SW 1271 (cell line): ENCODE measurements around the gene MTRFR.

Experiments used
- DNase-seq, 2 experiments: peaks; one replicate each; lab custom pipeline; 2025; lab: John Stamatoyannopoulos, UW

The MTRFR gene

DNA sequence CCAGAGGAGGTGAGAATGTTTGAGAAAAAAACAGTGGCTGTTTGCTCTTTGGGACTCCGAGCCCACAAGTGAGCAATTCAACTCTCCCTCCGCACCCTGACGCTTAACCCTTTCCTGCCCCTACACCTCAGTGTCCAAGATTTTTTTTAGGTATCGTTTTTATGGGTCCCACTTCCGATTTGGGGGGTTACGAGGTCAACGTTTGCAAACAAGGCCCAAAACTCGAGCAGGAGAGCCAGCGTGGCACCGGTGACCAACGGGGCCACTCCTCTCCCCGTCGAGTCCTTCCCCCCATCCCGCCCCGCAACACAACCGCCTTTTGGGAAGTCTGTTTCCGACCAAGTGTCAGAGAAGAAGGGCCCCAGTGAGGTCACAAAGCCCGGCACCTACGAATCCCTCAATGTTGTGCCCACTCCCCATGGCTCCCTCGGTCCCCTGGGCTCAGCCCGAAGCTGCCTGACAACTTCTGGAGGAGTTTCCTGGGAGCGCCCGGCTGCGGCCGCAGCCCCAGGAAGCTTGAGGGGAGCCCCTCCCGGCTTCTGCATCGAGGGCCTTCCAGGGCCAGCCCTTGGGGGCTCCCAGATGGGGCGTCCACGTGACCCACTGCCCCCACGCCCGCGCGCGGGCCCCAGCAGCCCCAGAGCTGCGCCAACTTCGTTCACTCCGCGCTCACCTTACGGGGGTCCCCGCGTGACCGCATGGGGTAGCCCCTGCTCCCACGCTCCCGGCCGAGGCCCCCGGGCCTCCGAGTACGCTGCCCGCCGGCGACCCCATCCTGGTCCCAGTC, 37.2 kb downstream of the MTRFR start:
- DNase-seq: no peak

DNA sequence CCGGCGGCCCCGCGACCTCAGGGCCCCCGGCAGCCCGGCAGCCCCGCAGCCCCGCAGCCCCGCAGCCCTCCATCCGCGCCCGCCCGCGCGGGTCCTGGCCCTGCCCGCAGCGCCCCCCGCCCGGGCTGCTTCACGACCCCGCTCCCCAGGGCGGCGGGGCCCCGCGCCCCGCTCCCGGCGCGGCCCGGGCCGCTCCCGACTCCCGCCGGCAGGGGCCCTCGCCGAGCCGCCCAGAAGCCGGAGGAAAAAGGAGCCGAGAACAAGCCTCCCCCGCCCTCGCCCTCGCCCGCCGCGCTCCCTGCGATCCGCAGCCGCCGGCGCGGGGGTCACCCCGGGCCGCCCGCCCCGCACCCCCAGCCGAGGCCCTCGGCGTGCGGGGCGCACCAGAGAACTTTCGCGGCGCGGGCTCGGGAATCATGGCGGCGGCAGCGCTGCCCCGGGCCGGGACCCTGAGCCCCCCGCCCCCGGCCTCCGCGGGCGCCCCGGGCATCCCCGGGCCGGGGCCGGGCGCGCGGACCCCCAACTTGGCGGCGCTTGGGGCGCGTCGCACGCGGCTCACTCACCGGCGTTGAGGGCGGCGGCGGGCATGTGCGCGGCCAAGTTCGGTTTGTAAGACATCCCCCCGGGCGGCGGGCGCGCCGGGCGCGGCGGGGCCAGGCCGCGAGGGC, 37.9 kb downstream of the MTRFR start:
- peak in 1 of 2 experiments; percentile 34 for DNase-seq

DNA sequence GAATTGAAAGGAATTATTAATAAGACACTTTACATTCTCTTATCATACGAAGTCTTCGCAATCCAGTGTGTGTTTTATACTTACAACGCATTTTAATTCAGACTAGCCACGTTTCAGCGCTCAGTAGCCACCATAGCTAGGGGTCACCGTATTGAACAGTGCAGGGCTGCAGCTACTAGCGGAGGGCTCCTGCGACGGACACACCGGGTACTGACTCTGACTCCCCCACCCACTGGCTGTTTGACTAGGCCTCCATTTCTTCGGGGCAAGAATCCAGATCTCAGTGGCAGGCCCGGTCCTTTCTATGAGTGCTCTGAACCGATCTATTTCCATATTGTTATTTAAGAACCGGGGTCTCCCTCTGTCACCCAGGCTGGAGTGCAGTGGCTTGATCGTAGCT, 39.9 kb downstream of the MTRFR start:
- no peak for DNase-seq

DNA sequence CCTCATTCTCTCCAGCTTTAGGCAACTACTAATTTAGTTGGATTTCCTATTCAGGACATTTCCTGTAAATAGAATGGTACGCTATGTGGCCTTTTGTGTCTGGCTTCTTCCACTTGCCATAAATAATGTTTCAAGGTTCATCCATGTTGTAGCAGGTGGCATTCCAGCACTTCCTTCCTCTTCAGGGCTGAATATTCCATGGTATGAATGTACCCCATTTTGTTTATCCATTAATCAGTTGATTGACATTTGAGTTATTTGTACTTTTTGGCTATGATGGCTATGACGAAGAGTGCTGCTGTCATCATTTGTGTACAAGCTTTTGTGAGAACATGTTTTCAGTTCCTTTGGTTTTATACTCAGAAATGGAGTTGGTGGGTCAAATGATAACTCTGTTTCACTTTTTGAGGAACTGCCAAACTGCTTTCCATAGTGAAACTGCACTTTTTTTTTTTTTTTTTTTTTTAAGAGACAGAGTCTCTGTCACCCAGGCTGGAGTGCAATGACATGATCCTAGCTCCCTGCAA, 44.9 kb downstream of the MTRFR start:
- DNase-seq: no peak

DNA sequence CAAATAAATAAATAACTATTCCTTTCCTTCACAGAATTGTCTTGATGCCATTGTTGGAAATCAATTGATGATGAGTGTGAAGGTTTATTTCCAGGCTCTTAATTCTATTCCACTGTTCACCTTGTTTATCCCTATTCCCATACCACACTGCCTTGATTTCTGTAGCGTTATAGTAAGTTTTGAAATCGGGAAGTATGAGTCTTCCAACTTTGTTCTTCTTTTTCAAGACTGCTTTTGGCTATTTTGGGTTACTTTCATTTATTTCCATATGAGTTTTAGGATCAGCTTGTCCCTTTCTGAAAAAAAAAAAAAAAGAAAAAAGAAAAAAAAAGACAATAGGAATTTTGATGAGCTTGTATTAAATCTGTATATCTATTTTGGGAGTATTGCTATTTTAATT, 47.7 kb downstream of the MTRFR start:
- DNase-seq: no peak

DNA sequence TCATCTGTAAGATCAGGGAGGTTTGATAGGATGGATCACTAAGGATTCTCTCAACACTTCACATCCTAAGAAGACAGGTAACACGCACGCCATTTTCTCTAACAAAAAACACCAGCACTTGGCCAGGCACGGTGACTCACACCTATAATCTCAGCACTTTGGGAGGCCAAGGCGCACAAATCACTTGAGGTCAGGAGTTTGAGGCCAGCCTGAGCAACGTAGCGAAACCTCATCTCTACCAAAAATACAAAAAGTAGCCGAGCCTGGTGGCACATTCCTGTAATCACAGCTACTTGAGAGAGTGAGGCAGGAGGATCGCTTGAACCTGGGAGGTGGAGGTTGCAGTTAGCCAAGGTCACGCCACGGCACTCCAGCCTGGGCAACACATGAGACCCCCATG, 48.9 kb downstream of the MTRFR start:
- DNase-seq: no peak

DNA sequence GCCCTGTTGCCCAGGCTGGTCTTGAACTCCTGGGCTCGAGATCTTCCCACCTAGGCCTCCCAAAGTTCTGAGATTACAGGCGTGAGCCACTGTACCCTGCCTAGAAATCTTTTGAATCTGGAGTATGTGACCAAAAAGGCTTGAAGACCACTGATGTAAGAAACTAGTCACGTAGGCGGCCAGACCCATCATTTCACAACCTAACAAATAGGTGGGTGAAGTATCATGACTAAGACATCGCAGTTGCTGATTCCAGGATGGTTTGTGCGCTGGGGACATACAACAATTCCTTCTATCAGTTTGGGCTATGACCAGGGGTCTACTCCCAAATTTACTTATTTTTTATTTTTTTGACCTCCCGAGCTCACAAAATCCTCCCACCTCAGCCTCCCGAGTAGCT, 50.2 kb downstream of the MTRFR start:
- DNase-seq: no peak

DNA sequence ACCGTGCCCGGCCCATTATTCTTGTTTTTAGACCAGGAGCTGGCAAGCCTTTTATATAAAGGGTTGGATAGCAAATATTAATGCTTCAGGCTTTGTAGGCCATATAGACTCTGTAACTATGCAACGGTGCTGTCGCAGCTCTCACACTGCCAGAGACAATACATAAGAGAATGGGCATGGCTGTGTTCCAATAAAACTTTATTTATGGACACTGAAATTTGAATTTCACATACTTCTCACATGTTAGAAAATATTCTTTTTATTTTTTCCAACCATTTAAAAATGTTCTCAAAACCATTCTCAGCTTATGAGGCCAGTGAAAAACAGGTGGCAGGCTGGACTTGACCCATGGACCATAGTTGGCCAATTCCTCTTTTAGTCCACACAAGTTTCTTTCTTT, 51.4 kb downstream of the MTRFR start:
- no peak for DNase-seq

DNA sequence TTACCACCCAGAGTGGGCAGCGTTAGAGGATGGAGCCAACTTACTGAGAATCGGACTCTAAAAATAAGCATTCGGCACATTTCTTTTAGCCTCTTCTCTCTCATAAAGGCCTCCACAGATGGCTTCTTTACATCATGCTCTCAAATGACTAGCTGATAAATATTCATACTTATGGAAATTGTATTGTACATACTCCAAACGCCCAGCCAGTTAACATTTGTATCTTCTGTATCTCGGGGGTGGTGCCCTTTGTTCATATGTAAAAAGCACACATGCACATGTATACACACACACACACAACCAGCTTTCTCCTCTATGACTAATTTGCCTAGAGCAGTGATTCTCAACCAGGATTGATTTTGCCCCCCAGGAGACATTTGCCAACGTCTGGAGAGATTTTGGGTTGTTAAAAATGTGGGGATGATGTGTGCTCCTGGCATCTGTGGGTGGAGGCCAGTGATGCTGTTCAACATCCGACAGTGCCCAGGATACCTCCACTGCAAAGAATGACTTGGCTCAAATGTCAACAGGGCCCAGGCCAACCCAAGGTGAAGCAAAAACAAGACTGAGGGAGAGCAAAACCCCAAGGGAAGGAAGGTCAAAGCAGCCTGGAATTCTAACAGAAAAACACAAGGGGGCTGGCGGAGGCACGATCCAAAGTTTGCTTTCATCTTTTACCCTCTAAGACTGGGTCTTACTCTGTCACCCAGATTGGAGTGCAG, 53.6 kb downstream of the MTRFR start:
- no peak for DNase-seq

DNA sequence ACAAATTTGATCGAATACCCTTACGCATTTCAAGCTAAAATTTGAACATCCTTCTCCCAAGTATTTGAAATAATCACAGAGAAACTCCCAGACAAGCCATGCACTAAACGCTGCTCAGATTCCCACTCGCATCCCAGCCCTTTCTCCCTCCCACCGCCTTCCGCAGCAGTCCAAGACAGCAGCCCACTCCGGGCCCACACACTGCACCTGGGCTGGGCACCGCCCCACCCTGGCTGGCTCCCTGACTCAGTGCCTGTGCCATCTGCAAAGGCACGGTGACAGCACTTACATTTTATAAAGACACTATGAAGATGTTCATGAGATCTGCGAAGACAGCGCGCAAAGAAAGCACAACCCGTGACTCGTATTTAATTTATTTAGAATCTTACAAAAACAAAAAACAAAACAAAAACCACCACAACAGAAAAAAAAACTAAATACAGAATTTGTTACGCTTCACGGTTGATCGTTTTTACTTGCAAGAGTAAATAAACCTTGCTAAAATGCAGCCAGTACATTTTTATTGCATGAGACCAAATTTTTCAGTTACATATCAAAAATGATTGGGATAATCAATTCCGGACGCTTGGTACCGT, 55.6 kb downstream of the MTRFR start:
- DNase-seq: no peak

DNA sequence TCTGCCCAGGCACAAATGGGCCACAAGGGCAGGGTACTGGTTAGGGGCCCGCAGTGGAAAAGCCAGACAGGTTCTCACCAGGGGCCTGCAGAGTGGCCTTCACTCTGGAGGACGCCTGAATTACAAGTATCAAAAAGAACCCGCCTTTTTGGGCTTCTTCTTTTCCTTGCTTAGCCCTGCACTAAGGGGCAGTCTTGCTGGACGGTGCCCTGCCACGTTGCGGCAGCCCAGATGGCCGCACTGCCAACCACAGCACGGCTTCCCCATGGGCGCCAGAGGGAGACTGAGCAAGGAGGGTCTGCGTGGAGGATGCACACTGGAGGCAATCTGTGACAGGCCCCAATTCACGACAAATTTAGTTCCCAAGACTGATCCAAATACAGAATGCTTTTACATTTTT, 56.7 kb downstream of the MTRFR start:
- no peak for DNase-seq

DNA sequence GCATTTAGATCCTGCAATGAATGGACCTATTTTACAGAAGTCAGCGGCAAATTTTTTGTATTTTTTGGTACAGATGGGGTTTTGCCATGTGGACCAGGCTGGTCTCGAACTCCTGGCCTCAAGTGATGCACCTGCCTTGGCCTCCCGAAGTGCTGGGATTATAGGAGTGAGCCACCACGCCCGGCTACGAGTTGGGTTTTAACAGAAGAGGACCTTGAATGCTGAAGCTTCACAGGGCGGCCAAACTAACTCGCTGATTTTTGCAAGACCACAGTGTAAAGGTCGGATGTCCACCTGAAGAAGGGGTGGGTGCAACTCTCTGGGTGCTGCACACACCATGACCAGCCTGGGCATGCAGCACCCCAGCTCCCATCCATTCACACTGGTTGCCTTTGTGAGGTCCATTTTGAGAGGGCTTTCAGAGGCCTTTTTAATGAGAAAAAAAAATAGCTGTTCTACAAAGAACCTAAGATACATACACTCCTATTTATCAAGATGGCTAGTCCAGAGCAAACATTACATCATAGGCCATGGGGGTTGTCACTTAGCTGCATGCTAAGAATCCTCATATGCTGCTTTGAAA, 60.0 kb downstream of the MTRFR start:
- no peak for DNase-seq

DNA sequence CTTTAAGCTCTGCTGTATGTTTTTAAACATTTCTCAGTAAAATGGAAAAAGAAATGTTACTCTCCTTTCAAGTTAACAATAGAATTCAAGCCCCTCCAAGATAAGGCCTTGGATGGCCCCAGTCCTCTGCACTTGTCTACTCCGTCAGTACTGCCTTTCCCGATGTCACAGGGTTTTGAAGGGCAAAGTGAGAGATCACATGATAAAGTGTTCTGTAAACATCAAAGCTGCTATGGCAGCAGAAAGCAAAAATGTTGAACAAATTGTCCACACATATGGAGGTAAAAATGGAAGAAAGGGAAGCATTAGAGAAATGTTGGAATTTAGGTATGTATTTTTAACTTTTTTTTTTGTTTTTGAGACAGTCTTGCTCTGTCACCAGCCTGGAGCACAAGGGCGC, 71.9 kb downstream of the MTRFR start:
- DNase-seq: no peak

DNA sequence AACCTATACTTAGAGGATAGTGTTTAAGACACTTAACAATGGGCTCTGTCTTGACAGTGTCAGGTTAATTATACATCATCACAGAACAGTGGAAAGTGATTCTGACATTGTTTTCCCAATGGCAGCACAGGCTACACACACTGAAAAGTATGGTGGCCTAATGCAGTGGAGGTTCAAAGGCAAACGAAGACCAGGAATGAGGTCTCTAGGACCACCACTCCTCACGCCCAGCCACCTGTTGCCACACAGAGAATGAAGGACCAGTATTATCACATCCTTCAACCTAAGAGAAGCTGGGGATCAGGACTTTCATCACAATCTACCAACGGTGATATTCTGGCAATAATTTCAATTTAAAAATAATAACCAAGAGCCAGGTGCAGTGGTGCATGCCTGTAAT, 73.0 kb downstream of the MTRFR start:
- no peak for DNase-seq
